Cerebellar cortex (tissue), 1 donor: ENCODE results near the gene B4GALNT1.
"Not testable (repeated sequence)": the region's sequence is repeated elsewhere in the genome, so short reads cannot be mapped to it uniquely, and the experiment has no call there.

ENCODE experiments used
- DNase-seq: peaks from one replicate; pipeline ENCODE4 v3.0.0-alpha.2; 2015; ENCODE audit warnings: low spot score

Gene B4GALNT1

DNA sequence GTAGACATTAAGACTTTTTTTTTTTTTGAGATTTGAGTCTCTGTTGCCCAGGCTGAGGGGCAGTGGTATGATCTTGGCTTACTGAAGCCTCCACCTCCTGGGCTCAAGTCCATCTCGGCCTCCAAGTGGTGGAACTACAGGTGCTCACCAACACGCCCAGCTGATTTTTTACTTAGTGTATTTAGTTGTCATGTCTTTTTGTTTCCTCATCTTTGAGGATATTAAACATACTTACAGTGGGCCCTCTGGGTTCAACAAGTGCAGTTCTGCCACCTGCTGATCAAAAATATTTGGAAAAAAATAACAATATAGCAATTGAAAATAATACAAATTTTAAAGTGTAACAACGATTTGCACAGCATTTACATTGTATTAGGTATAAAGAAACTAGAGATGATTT lies 4.4 kb upstream of the B4GALNT1 start:
- DNase-seq, result no peak

DNA sequence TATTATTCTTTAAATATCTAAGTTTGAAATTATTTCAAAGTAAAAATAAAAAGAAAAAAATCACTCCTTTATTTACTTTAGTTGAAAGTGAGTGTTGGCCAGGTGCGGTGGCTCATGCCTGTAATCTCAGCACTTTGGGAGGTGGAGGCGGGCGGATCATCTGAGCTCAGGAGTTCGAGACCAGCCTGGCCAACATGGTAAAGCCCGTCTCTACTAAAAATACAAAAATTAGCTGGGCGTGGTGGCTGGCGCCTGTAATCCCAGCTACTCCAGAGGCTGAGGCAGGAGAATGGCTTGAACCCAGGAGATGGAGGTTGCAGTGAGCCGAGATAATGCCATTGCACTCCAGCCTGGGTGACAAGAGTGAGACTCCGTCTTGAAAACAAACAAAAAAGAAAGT lies 3.7 kb upstream of the B4GALNT1 start:
- not testable (repeated sequence) for DNase-seq

DNA sequence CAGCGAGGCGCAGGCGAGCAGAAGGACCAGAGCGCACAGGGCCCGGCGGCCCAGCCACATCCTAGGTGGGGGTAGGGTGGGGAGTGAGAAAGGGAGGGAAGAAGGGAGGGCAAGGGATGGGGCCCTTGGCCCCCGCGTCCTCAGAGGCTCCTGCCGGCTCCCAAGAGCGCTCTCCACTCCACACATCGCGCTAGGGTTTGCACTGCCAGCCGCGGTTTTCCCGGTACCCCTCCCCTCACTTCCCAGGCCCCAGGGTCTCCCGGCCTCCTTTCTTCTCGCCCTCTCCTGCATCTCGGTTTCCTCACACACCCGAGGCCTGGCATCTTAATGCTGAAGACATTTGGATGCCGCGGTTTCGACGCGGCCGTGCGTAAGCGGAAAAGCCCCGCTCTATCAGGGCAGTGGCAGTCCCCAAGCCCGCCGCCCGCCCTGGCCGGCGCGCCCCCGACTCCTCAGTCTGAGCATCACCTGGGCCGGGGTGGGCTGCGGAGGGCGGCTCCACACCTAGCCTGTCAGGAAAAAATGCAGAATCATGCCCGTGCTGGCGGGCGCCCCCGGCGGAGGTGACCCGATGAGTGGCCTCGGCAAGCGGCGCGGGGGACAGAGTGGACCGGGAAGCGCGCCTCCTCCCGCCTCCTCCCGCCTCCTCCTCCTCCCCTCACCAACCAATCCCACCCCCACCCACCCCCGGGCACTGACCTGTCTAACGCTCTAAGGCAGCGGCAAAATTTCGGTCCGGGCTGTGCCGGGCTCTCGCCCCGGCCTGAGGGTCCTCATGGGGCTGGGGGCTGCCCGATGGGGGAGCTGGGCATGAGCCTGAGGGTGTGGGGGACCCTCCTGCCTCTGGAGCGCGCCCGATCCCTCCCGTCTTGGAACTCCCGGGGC lies 686 bp downstream of the B4GALNT1 start:
- DNase-seq, result peak; percentile 66

DNA sequence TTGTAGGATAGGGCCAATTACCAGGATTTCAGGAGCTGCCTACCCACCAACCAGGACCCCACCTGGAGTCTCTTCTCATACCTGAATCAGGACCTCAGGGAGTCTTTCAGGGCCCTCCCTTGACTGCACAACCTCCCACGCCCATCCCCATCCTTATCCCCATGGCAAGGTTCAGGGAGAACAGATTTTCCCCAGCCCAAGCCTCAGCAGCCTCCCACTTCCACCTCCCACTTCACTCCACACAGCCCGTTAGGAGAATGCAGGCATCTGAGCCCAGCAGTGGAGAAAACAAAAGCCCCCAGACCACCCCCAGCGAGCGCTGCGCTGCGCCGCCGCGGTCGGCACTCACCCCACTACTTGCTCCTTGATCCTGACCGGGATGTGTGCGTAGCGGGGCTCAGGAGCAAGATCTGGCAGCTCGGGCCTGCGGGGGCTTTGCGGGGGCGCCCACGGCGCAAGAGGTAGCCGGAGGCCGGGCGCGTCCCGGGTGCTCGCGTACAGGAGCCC lies 1.4 kb downstream of the B4GALNT1 start:
- DNase-seq, result no peak

DNA sequence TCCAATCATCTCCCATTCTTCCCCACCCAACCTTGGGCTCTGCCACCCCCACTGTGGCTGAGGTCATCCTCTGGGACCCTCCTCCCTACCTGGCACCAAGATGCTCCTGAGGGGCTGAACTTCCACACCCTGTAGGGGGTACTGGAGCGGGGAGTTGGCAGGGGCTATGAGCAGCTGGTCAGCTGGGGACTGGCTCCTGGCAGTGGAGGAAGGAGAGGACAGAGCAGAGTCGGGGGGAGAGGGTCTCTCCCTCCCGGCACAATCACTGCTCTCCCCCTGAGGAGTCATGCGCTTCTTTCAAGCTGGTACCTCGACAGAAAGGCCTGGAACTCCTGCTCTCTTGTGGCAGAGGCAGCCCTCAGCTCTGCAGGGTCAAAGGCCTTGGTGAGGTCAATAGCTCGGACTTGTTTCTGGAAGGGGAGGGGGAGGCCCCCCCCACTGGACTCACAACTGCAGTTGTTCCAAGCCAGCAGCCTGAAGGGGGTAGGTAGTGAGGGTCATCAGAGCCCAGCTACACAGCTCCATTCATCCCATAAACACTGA lies 2.0 kb downstream of the B4GALNT1 start:
- DNase-seq, result no peak

DNA sequence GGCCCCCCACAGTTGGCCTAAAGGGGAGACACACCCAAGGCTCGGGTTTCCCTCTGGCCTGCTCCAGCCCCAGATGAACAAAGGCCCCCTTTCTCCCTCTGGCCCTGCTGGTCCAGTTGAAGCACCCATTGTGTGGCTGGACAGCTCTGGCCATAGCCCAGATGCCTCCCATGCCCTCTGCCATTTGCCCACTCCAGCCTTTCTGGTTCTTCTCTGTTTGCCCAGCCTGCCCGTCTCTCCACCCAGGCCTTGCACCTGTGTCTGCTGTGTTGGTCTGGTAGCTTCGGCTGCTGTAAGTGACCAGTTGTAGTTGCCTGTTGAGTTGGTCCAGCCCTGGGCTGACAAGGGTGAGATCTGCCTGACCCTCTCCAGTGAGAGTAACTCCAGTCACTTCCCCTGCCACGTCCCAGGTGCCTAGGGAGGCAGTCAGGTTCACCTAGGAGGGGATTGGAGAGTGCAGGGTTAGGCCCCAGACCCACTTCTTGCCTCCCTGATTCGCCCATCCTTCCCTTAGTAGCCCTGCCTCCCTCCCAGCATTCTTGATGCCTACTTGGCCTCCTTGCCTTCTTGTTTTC lies 3.0 kb downstream of the B4GALNT1 start:
- no peak for DNase-seq

DNA sequence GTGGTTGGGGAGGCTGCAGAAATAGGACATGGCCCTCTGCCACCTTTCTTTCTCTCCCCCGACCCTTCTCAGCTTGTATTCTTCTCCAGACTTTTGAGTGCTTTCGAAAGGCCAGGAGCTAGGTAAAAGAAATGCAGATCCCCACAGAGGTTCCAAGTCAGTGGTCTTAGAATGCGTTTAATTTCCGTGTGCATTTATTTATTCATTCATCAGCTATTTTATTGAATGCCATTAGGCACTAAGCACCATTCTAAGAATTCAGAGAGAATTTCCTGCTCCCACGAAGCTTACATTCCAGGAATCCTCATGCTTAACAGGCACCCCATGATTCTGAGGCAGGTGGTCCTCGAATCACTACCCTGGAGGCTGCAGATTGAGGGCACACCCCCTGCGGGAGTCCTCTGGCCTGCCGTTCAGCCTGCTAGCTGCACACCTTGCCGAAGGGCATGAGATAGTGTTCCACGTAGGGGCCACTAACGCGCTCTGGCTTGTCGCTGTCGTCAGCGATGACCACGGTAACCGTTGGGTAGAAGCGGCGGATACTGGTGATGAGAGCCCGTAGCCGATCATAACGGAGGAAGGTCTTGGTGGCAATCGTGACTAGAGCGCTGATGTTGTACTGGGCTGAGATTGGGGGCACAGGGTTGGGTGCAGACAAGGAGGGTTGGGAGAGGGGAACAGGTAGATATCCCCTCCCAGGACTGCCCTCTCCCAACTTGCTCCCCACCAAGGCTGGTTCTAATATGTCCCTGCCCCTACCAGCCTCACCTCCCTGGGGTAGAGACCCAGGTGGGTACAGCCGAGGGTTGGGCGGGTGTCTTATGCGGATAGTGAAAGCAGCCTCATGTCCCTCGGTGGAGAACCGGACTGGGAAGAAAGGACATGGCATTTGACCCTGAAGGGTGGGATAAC lies 4.5 kb downstream of the B4GALNT1 start:
- no peak for DNase-seq

DNA sequence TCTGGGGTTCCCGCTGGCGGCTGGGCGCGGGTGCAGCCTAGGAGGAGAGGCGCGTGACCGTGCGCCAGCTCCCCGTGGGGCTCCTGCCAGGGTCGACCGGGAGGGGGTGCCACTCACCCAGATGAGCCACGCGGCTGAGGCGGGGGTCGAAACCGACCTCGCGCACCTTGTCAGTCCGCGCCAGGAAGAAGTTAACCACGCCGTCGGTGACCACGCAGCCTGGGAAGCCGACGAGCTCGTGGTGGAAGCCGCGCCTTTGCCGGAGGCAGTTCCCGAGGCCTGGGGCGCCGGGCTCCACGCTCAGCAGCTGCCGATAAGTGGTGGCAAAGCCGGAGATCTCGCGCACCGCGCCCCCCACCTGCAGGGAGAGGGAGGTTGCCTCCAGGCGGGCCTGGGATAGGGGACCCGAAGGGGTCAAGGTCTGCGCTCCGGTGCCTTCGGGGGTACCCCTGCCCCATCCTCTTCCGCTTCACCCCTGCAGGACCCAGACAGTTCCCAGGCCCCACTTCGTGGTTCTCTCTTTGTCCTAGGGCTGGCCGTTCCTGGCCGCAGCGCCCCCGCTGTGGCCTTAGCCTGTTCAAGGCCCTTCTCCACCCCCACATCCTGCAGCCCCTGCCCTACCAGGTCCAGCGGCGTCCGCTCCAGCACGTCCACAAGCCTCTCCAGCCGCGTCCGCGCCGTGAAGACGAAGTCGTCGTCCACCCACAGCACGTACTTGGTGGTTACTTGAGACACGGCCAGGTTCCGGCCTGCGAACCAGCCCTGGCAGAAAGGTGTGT lies 5.3 kb downstream of the B4GALNT1 start:
- DNase-seq, result peak; percentile 35

DNA sequence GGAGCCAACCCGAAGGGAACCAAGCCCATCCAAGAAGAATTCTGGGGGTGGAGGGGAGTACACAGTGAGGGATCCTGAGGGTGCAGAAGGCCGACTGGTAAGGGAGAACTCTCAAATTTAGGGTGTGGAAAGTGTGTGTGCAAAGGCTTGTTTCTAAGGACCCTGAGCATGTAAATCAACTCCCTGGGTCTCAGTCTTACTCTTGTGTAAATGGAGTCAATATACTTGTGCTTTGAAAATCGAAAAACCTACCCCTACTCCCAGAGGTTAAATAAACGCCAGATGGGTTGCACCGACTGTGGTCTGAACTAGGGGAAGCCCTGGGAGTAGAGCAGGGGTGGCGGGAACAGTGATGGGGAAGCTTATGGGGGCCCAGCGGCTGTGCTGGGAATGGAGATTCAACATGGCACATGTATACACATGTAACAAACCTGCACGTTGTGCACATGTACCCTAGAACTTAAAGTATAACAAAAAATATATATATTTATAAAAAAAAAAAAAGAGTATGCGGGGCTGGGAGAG lies 6.0 kb downstream of the B4GALNT1 start:
- DNase-seq, result no peak

DNA sequence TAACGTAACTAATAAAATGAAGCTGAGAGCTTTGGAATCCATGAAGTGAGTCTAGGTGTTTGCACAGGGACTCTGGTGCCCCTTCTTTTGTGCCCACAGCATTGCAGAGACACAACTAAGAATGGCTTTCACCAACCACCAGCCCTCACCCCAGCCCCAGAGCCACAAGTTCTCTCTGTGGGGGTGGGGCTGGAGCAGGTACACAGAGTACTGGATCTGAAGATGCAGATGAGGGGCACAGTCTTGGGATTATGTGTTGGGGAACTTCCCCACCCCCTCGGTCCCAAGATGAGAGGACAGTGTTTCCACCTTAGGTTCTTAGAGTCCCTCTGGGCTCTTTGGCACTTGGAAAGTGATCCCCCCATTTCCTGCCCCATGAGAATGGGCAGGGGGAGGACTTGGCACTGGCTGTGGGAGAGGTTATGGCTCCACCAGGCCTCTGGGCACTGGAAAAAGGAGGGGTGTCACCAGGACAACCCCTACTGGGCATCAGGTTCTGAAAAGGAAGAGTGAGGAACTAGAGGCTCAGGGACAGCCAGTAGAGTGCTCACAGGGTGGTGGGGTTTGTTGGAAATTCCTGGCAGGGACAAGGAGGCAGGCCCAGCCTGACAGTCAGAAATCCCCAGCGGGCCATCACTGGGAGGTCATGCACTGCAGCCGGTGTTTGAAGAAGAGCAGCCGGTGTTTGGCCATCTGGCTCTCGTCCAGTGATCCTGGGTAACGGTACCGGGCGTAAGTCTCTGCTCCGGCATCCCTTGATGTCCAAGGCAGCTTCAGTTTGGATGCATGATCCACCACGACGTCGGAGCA lies 6.7 kb downstream of the B4GALNT1 start:
- DNase-seq, result no peak

DNA sequence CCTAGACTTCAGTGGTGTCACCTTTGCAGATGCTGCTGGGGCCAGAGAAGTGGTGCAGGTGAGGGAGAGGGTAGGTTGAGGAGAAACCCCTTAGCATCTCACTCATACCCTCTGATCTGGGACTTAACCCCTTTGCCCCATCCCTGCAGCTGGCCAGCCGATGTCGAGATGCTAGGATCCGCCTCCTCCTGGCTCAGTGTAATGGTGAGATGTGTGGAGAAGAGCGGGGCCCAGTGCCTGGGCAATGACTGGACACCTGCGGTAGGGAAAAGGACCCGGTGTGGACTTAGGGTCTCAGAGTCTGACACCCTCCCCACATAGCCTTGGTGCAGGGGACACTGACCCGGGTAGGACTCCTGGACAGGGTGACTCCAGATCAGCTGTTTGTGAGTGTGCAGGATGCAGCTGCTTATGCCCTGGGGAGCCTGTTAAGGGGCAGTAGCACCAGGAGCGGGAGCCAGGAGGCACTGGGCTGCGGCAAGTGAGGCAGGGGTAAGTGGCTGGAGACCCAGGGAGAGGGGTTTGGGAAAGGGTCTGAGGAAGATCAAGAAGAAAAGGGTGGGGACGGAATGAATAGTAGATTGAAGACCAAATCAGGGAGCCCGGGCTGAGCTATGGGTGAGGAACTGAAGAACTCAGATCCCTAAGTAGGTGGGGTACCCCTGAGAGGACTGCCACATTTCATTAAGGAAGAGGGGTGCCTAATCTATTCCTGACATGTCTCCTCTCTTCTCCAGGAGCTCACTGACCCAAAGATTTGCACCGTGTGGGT lies 7.6 kb downstream of the B4GALNT1 start:
- no peak for DNase-seq

DNA sequence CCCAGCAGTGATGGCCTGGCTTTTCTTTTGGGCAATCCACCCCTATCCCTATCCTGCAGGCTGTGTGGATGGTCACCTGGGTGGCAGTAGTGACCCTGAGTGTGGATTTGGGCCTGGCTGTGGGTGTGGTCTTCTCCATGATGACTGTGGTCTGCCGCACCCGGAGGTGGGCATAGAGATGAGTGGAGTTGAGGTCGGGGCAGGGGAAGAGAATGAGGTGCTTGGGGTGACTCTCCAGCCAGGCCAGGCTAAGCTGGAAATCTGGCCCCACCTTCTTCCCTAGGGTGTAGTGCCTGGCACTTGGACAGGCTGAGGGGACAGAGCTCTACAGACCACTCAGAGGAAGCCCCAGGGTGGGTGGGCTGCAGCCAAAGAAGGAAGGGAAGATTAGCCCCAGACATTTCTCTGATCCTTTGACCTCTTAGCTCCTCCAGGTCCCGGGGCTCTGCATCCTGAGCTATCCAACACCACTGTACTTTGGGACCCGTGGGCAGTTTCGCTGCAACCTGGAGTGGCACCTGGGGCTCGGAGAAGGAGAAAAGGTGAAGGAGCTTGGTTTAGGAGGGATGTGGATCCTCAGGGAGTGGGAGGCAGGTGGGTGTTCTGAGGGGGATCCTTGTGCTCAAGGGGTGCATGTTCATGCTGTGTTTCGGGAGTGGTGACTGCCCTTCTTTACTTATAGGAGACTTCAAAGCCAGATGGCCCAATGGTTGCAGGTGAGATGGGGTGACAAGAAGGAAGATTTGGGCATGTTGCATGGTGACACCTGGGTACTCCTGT lies 8.4 kb downstream of the B4GALNT1 start:
- DNase-seq, result no peak

DNA sequence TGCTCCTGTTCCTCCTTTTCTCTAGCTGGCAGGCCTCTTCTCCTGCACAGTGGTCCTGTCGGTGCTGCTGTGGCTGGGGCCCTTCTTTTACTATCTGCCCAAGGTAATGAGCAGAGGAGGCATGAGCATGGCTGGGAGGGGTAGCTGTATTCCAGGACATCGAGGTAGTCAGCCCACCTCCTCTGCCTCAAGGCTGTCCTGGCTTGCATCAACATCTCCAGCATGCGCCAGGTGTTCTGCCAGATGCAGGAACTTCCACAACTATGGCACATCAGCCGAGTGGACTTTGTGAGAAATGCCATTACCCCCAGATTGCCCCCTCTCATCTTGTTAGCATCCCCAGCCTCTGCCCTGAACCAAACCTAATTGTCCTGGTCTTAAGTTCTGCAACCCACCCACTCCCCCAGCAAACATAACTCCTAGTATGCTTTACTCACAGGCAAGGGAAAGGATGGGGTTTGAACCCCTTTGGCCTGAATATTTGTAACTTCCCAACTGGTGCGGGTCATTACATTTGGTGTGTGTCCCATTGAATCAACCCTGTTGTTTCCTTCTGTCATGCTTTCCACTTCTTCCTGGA lies 9.1 kb downstream of the B4GALNT1 start:
- no peak for DNase-seq

DNA sequence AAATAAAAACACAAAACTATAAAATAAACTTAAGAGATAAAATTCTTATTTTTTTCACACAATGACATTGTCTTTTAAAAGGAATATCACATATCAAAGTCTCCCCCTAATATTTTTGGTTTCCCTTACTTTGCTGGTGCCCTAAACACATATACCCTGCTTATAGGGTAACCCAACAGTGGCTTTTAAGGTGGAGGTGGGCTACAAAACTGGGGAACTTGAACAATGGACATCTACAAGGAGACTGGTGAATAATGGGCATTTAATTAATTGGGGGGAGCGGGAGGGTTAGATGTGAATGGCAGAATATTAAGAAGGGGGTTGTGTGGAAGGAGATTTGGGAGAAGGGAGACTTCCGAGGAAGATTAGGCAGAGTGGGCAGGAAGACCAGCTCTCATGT lies 9.6 kb downstream of the B4GALNT1 start:
- DNase-seq, result no peak

DNA sequence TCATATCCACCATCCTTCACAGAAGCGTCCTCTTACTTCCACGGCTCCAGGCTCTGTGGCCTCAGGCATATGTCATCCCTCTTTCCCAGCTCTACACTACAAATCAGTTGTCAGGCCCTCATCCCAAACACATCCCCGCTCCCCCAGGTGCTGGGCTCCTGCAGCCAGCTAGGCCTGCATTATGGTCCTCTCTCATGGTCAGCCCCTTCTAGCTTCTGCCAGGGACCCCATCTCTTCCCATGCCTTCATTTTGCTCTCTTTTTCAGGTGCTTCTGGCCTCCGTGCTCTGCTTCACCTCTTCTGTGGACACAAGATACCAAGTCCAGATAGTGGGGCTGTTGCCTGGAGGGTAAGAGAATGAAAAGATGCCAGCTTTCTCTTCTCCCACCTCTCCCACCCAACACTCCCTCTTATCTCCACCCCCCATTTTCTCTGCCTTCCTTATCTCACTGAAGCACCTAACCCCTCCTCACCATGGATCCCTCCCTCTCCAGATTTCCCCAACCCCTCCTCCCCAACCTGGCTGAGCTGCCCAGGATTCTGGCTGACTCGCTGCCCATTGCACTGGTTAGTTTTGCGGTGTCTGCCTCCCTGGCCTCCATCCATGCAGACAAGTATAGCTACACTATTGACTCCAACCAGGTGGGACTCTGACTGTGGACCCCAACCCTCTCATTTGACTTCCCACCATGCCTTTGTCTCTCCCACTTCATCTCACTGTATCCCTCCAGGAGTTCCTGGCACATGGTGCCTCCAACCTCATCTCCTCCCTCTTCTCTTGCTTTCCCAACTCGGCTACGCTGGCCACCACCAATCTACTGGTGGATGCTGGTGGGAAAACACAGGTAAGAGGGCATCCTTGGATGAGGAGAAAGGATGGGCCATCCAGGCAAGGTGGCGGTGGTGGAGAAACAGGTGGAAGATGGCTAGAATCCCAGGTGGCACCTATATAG lies 10.4 kb downstream of the B4GALNT1 start:
- DNase-seq, result no peak

DNA sequence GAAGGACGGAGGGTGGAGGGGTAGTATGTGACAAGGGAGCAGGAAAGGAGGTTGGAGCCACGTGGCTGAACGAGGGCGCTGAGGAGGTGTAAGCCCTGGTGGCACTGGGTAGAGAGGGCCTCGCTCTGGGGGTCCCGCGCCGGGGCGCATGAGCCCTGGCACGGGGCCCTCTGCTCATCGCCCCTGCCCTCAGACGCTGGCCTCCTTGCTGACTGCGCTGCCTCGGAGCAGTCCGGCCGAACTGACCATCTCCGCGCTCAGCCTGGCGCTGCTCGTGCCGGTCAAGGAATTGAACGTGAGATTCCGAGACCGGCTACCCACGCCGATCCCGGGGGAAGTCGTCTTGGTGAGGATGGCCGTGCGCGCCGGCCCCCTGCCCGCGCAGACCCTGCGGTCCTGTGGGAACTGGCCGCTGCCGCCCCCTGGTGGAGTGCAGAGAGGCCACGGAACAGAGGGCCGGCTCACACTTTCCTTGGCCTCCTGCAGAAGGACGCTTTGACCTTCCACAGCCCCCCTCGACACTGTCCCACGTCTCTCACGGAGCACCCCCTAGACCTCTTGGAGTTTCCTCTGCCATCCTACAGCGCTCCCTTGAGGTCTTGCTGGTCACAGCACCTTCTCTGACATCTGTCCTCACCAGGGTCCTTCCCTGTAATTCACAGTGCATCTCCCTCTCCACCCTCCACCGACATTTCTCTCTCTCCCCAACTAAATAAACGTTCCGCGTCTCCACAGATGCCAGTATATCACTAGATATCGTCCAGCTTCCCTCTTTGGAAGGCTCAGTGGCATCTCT lies 11.3 kb downstream of the B4GALNT1 start:
- DNase-seq, result peak; percentile 54
